ENCODE results near the gene LMBRD1. TPM values are rescaled to one million over a fixed set of nuclear protein-coding genes. Genes with fewer than 3 reads are reported as not detected.

The LMBRD1 gene
- total RNA-seq, 2 experiments from 2014 or later: 10.7 to 12.7 TPM

DNA sequence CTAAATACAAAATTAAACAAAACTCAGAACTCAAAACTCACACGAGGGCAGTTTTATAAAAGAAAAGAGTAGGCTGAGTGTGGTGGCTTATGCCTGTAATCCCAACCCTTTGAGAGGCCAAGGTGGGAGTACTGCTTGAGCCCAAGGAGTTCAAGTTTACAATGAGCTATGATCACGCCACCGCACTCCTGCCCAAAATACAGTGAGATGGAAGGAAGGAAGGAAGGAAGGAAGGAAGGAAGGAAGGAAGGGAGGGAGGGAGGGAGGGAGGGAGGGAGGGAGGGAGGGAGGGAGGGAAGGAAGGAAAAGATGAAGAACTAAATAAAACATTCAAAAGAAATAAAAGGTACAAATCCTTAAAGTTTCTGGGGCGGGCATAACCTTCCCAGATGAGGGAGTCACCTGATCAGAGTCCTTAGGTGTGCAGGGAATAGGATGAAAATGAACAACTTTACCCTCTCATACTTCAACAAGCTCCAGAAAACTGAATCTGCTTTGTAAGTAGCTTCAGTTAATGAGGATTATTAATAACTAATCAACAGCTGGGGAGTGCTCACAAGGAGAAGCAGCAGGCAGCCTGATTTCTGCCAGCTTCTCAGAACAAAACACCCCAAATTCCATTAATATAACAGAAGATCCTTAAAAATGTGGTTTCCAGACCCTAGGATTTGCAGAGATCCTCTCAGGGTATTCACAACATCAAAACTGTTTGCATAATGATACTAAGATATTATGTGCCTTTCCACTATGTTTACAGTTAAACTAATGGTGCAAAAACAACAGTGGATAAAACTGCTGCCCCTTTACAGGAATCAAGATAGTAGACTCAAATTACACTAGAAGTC is 21.8 kb downstream of the LMBRD1 start:
- Mint-ChIP-seq H3K4me1 (ENCODE audit: low read depth) (peaks cover 43% of the 10 kb centered on the region), H3K27ac (no peak overlapping the region), H3K4me3 (no peak overlapping the region), H3K36me3 (ENCODE audit: low read depth) (peaks cover 50% of the 10 kb centered on the region), H3K9me3 (peaks cover 1% of the 10 kb centered on the region), H3K27me3 (ENCODE audit: low read depth) (no peaks in the 10 kb centered on the region)
- DNase-seq: no peak
- CTCF ChIA-PET: interaction anchor here (0.7 kb wide), 1 partner anchor 16 kb away, joined by 3 read pairs; no protein-coding TSS in a partner anchor
- intact Hi-C loops (cut with micrococcal nuclease): no loop called here

DNA sequence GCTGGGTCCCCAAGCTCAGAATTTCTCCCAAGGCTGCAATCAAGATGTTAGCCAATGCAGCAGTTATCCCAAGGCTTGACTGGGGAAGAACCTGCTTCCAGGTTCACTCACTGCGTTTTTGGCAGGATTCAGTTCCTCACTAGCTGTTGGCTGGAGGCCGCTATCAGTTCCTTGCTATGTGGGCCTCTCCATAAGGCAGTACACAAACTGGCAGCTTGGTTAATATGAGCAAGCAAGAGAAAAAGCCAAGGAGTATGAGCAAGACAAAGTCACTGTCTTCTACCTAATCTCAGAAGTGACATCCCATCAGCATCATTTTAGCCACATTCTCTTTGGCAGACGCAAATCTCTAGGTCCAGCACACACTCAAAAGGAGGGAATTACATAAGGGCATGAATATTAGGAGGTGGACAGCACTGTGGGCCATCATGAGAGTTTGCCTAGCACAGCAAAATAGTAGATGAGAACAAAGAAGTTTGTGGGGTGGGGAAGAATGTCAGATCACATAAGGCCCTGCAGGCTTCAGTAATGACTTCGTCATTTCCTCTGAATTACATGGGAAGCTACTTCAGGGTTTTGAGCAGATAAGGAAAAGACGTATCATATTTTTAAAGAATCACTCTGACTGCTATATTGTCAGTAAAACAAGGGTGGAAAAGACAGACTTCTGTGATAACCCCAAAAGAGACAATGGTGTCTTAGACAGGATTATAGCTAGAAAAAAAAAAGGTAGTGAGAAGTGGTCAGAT is 25.5 kb downstream of the LMBRD1 start:
- DNase-seq: no peak
- peaks cover 46% of the 10 kb centered on the region for H3K36me3 Mint-ChIP-seq (ENCODE audit: low read depth)
- no peak overlapping the region for H3K27ac Mint-ChIP-seq
- CTCF ChIA-PET: no interaction called here
- peaks cover 42% of the 10 kb centered on the region for H3K4me1 Mint-ChIP-seq (ENCODE audit: low read depth)
- peaks cover 3% of the 10 kb centered on the region for H3K9me3 Mint-ChIP-seq
- no peaks in the 10 kb centered on the region for H3K27me3 Mint-ChIP-seq (ENCODE audit: low read depth)
- H3K4me3 Mint-ChIP-seq: no peak overlapping the region
- intact Hi-C loops (cut with micrococcal nuclease): loop anchor here (2.0 kb wide), 1 partner anchor 15 kb away; no protein-coding TSS in a partner anchor

DNA sequence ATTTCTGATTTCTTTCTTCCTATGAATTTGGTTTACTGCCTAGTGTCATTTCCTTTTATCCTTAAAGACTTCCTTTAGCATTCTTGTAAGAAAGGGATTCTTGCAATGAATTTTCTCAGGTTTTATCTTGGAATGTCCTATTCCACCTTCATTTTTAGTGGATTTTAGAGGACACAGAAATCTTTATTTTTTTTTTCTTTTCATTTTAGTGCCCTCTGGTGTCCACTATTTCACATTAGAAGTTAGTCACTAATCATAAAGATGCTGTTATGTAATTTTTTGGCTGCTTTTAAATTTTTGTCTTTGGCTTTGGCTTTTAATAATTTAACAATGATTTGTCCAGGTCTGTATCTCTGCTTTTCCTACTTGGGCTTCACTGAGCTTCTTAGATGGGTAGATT is 28.1 kb downstream of the LMBRD1 start:
- CTCF ChIA-PET: interaction anchor here (1.2 kb wide), 1 partner anchor 36 kb away, joined by 3 read pairs; no protein-coding TSS in a partner anchor
- no peak overlapping the region for H3K27ac Mint-ChIP-seq
- H3K9me3 Mint-ChIP-seq: peaks cover 3% of the 10 kb centered on the region
- H3K27me3 Mint-ChIP-seq (ENCODE audit: low read depth): no peaks in the 10 kb centered on the region
- intact Hi-C loops (cut with micrococcal nuclease): no loop called here
- peaks cover 36% of the 10 kb centered on the region for H3K36me3 Mint-ChIP-seq (ENCODE audit: low read depth)
- H3K4me1 Mint-ChIP-seq (ENCODE audit: low read depth): peaks cover 31% of the 10 kb centered on the region
- H3K4me3 Mint-ChIP-seq: no peak overlapping the region
- DNase-seq: no peak

DNA sequence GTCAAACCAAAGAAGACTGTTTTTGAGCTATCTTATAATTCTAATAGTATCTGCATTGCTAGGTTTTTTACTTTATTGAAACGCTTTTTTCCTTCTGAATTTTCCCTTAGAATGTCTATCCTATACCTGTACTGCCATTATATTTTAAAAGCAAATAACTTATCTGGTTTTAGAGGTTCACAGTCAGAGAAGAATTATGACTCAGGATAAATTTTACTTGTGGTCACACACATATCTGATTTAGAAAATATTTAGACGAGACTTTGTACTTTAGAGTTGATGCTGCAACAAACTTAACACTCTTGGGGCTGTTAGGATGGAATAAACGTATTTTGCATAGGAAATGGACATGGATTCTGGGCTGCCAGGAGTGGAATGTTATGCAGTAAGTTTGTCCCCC is 33.0 kb downstream of the LMBRD1 start:
- intact Hi-C loops (cut with micrococcal nuclease): no loop called here
- Mint-ChIP-seq H3K36me3 (ENCODE audit: low read depth) (peaks cover 6% of the 10 kb centered on the region), H3K27ac (no peak overlapping the region), H3K4me1 (ENCODE audit: low read depth) (peaks cover 32% of the 10 kb centered on the region), H3K4me3 (no peak overlapping the region), H3K9me3 (no peaks in the 10 kb centered on the region), H3K27me3 (ENCODE audit: low read depth) (no peaks in the 10 kb centered on the region)
- no peak for DNase-seq
- CTCF ChIA-PET: no interaction called here

DNA sequence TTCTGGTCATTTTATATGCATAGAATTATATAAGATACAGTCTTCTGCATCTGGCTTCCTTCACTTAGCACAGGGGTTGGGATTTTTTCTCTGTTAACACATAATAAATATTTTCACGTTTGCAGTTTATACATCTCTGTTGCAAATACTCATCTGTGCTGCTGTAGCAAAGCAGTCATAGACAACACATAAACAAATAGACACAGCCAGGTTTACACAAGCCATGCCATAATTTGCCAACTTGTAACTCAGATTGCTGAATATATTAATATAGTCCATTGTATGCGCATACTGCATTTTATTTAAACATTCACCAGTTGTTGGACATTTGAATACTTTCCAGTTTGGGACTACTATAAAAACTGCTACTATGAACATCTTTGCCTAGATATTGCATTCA is 35.0 kb downstream of the LMBRD1 start:
- H3K36me3 Mint-ChIP-seq (ENCODE audit: low read depth): peaks cover 13% of the 10 kb centered on the region
- CTCF ChIA-PET: interaction anchor here (0.8 kb wide), 1 partner anchor 24 kb away, joined by 3 read pairs; no protein-coding TSS in a partner anchor
- no peaks in the 10 kb centered on the region for H3K27me3 Mint-ChIP-seq (ENCODE audit: low read depth)
- no peak overlapping the region for H3K4me3 Mint-ChIP-seq
- peaks cover 42% of the 10 kb centered on the region for H3K4me1 Mint-ChIP-seq (ENCODE audit: low read depth)
- H3K27ac Mint-ChIP-seq: no peak overlapping the region
- intact Hi-C loops (cut with micrococcal nuclease): no loop called here
- peaks cover 2% of the 10 kb centered on the region for H3K9me3 Mint-ChIP-seq
- DNase-seq: no peak

DNA sequence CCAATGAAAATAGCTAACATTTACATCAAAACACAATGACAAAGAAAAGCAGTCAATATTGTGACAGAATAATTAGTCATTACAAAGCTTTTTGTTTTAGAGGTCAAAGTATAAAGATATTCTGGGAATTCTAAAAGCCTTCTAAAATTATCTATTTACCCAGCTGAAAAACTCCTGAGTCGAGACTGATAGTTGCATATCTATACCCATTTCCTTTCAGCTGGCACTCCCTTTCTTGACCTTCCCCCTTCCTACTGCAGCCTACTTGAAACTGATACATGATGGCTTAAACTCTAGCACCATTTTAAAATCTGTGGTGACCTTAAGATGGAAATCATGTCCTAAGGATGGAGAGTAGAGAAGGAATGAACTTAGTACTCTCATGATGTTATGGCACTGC is 38.6 kb downstream of the LMBRD1 start:
- CTCF ChIA-PET: interaction anchor here (0.8 kb wide), 1 partner anchor 27 kb away, joined by 3 read pairs; no protein-coding TSS in a partner anchor
- intact Hi-C loops (cut with micrococcal nuclease): no loop called here

DNA sequence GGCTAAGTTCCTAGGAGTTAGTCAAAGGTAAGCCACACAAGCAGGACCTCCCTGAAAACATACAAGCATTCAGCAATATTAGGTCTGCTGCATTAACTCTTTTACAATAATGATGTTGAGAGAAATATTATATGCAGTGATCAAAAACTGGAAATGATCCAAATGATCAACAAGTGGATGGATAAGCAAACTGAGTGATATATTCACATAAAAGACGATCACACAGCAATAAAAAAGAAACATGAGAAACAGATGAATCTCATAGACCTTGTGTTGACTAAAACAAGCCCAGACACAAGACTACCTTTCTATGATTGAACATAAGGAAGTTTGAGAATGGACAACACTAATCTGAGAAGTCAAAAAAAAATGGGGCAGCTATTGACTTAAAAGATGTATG is 39.9 kb downstream of the LMBRD1 start:
- Mint-ChIP-seq H3K4me1 (ENCODE audit: low read depth) (peaks cover 29% of the 10 kb centered on the region), H3K27ac (no peak overlapping the region), H3K36me3 (ENCODE audit: low read depth) (peaks cover 22% of the 10 kb centered on the region), H3K9me3 (peaks cover 15% of the 10 kb centered on the region), H3K27me3 (ENCODE audit: low read depth) (no peaks in the 10 kb centered on the region), H3K4me3 (no peak overlapping the region)
- no peak for DNase-seq
- CTCF ChIA-PET: no interaction called here
- intact Hi-C loops (cut with micrococcal nuclease): loop anchor here (2.0 kb wide), 1 partner anchor 14 kb away; no protein-coding TSS in a partner anchor

More for the DNA sequence above, 38.6 kb downstream of the LMBRD1 start:
- H3K9me3 Mint-ChIP-seq: peaks cover 15% of the 10 kb centered on the region
- H3K36me3 Mint-ChIP-seq (ENCODE audit: low read depth): peaks cover 24% of the 10 kb centered on the region
- H3K27ac Mint-ChIP-seq: no peak overlapping the region
- H3K27me3 Mint-ChIP-seq (ENCODE audit: low read depth): no peaks in the 10 kb centered on the region
- DNase-seq: no peak
- H3K4me3 Mint-ChIP-seq: no peak overlapping the region
- H3K4me1 Mint-ChIP-seq (ENCODE audit: low read depth): peaks cover 34% of the 10 kb centered on the region

DNA sequence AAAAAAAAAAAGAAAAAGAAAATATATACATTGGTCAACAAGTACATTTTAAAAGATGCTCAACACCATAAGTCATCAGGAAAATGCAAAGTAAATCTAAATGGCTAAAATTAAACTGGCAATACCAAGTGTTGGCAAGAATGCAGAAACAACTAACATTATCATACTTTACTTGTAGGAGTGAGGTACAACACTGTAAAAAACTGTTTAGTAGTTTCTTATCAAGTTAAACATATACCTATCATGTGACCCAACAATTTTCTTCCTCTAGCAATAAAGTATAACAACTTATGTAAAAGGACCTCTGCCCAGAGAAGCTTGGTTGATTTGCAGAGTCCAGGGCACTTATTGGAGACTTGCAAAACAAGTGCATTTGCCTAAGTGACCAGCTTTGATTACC is 40.4 kb downstream of the LMBRD1 start:
- Mint-ChIP-seq H3K9me3 (peaks cover 15% of the 10 kb centered on the region), H3K36me3 (ENCODE audit: low read depth) (peaks cover 22% of the 10 kb centered on the region), H3K27me3 (ENCODE audit: low read depth) (no peaks in the 10 kb centered on the region), H3K27ac (no peak overlapping the region), H3K4me1 (ENCODE audit: low read depth) (peaks cover 27% of the 10 kb centered on the region), H3K4me3 (no peak overlapping the region)
- intact Hi-C loops (cut with micrococcal nuclease): loop anchor here (2.0 kb wide), 1 partner anchor 14 kb away; no protein-coding TSS in a partner anchor
- no peak for DNase-seq
- CTCF ChIA-PET: no interaction called here

DNA sequence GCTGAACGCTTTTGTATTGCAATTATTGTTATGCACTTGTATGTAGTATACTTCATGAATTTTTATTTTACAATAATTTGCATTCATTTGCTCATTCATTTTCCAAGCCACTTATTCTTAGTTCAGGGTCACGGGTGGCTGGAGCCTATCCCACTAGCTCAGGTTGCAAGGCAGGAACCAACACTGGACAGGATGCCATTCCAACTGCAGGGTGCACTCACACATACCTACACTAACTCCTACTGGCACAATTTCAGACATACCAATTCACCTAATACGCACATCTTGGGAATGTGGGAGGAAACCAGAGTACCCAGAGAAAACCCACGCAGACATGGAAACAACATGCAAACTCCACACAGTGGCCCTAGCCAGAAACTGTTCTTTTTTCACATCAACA is 61.8 kb downstream of the LMBRD1 start:
- Mint-ChIP-seq H3K4me3 (no peak overlapping the region), H3K9me3 (no peaks in the 10 kb centered on the region), H3K4me1 (ENCODE audit: low read depth) (no peaks in the 10 kb centered on the region), H3K36me3 (ENCODE audit: low read depth) (peaks cover 2% of the 10 kb centered on the region), H3K27me3 (ENCODE audit: low read depth) (no peaks in the 10 kb centered on the region), H3K27ac (no peak overlapping the region)
- DNase-seq: no peak
- intact Hi-C loops (cut with micrococcal nuclease): loop anchor here (10.0 kb wide), 1 partner anchor 770 kb away; no protein-coding TSS in a partner anchor
- CTCF ChIA-PET: interaction anchor here (0.6 to 1.7 kb wide), 5 partner anchors 10 to 87 kb away, joined by 3 to 6 read pairs (median 3); partner anchors contain the start of gene LMBRD1

DNA sequence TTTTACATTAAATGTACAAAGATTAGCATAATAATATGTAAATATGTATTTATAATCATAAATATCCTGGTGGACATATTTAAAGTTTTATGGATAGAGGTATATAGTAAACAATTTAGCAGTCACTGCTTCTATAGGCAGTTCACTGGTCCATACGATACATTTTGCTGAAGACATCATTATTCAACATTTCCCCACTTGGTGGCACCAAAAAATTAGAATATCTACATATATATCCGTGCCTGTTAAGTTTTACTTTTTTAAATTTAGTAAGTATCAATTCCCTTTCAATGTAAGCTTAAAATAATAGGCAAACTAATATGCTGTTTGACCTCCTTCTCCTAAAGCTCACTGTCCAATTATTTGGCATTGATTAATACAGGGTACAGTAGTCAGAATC is 64.2 kb downstream of the LMBRD1 start:
- CTCF ChIA-PET: interaction anchor here (0.7 to 1.0 kb wide), 3 partner anchors 9 to 81 kb away, joined by 3 read pairs; no protein-coding TSS in a partner anchor
- intact Hi-C loops (cut with micrococcal nuclease): loop anchor here (1.0 to 10.0 kb wide), 9 partner anchors 65 to 1095 kb away; partner anchors contain the start of genes ADGRB3 and LMBRD1
- DNase-seq: no peak
- Mint-ChIP-seq H3K27ac (no peak overlapping the region), H3K36me3 (ENCODE audit: low read depth) (peaks cover 3% of the 10 kb centered on the region), H3K4me3 (no peak overlapping the region), H3K4me1 (ENCODE audit: low read depth) (no peaks in the 10 kb centered on the region), H3K9me3 (no peaks in the 10 kb centered on the region), H3K27me3 (ENCODE audit: low read depth) (no peaks in the 10 kb centered on the region)

DNA sequence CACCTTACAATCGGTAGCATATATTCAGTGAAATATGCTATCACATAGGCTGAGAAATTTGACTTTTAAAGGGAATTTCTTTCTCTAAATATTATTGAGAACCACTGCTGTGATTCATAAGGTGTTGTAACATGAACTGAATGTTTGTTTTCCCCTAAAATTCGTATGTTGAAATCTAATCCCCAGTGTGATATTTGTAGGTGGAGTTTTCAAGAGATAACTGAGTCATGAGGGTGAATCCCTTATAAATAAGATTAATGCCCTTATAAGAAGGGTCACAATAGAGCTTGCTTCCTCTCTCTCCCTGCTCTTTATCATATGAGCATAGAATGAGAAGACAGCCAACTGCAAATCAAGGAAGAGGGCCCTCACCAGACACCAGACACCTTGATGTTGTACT is 64.8 kb downstream of the LMBRD1 start:
- H3K27ac Mint-ChIP-seq: no peak overlapping the region
- no peak overlapping the region for H3K4me3 Mint-ChIP-seq
- CTCF ChIA-PET: interaction anchor here (0.7 to 1.5 kb wide), 4 partner anchors 9 to 135 kb away, joined by 3 to 8 read pairs (median 4); partner anchors contain the start of genes COL19A1 and LMBRD1

More for the DNA sequence above, 64.8 kb downstream of the LMBRD1 start:
- Mint-ChIP-seq H3K27me3 (ENCODE audit: low read depth) (no peaks in the 10 kb centered on the region), H3K9me3 (no peaks in the 10 kb centered on the region), H3K36me3 (ENCODE audit: low read depth) (peaks cover 3% of the 10 kb centered on the region), H3K4me1 (ENCODE audit: low read depth) (no peaks in the 10 kb centered on the region)
- no peak for DNase-seq
- intact Hi-C loops (cut with micrococcal nuclease): loop anchor here (1.0 to 10.0 kb wide), 8 partner anchors 65 to 1095 kb away; partner anchors contain the start of genes ADGRB3 and LMBRD1
